Measurements from ENCODE around the gene MOB1B. TPM values are rescaled to one million over a fixed set of nuclear protein-coding genes. Genes with fewer than 3 reads are reported as not detected.

The MOB1B gene
- total and polyA plus RNA-seq, 10 of the 15 experiments (the other 5 are each of a cell fraction or from before 2014, with no cell fraction given) = 1.9 to 11.4 (median 6.1) TPM

DNA sequence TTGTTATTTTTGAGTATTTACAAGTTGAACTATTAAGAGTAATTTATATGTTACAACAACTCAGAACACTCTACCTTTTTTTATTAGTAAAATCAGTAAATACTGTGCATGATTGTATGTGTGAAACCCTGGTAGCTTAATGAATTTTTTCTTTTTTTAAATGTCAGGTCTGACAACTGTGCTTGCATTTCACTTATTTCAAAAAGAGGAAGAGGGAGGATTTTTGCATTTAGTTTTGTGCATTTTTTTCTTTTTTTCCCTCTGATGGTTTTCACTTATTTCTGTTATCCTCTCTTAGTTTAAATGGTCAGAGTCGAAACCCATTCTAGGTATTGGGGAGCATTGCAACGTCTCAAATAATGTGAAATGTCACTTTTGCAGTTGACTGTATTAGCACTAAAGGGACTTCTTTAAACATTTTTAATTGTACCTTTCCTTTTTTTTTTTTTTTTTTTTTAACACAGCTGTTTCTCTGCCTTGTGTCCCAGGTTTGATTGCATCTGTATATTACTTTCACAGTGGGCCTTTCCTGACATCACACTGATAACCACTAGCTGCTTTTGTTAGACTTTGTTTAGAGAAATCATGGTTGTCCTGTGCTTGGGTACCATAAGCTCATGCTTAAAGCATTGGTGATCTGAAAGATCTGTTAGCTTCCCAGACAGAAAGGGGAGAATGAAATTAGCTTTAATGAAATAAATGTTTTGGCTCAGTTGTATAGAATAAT lies 28.5 kb downstream of the MOB1B start:
- H3K36me3 ChIP-seq (ENCODE audit: control insufficient read depth in 2 of 2, insufficient read depth in 2 of 2, low read length in 1 of 2) = no peaks in the 10 kb centered on the region
- ATAC-seq (no peak), FAIRE-seq (no peak), DNase-seq (ENCODE audit: low read depth, low spot score) (no peak)
- TF ChIP-seq ZSCAN29 (IDR thresholded peaks at IDR 0.05) (no peak), NFIC (IDR thresholded peaks at IDR 0.05; ENCODE audit: low read depth, low read length) (0 out of 2 replicates have a peak, but pooled peaks have one; percentile 11), ZNF384 (IDR thresholded peaks at IDR 0.05; ENCODE audit: borderline replicate concordance, low read depth, low read length) (peak; percentile 72), IKZF2 (IDR thresholded peaks at IDR 0.05) (peak; percentile 11 to 19; a peak in 1 of 4 replicates), PML (IDR thresholded peaks at IDR 0.05; ENCODE audit: low read length) (peak; percentile 25; the same call in 1 of the 2 replicates), SPI1 (IDR thresholded peaks at IDR 0.05; ENCODE audit: borderline replicate concordance, insufficient read depth, low read depth, low read length) (peak; percentile 82)
- H3K27ac ChIP-seq (ENCODE audit: control insufficient read depth, insufficient read depth) = peak overlapping the region; percentile 11; the same call in 1 of the 2 replicates
- peaks cover 26% of the 10 kb centered on the region for H3K4me1 ChIP-seq (ENCODE audit: control insufficient read depth, insufficient read depth, low read length)
- H3K9me3 ChIP-seq (replicated peaks; ENCODE audit: control insufficient read depth, insufficient read depth, low read length) = peaks cover 3% of the 10 kb centered on the region; the same call in 2 of the 3 replicates
- RAD21 ChIA-PET (ENCODE audit: unreplicated experiment) = interaction anchor here (0.5 to 1.9 kb wide), 15 partner anchors 12 to 1231 kb away, joined by 3 to 8 read pairs (median 4); partner anchors contain the start of genes DCK, GRSF1 and MOB1B
- H3K79me2 ChIP-seq (ENCODE audit: control insufficient read depth, insufficient read depth, low read length) = peaks cover 5% of the 10 kb centered on the region
- intact Hi-C loops (cut with micrococcal nuclease; ENCODE audit: unreplicated experiment) = no loop called here
- no peak overlapping the region; the same call in 1 of the 2 replicates for H3K4me2 ChIP-seq (ENCODE audit: control insufficient read depth, insufficient read depth)
- WGBS (ENCODE audit: insufficient coverage, insufficient replicate concordance, low lambda C conversion rate, missing lambda C conversion rate) = 33% methylated on average over 2 of the region's 2 CpGs
- no TSS peak for BruUV-seq (replicated peaks)
- CTCF ChIA-PET = interaction anchor here (0.7 to 1.8 kb wide), 8 partner anchors 9 to 195 kb away, joined by 3 to 6 read pairs (median 4); partner anchors contain the start of gene DCK
- H4K20me1 ChIP-seq (ENCODE audit: control insufficient read depth, insufficient read depth) = no peaks in the 10 kb centered on the region
- H2AFZ ChIP-seq (ENCODE audit: control insufficient read depth, low read depth, low read length) = no peak overlapping the region
- SMC1A ChIA-PET (ENCODE audit: uncharacterized antibody, unreplicated experiment) = interaction anchor here (0.6 to 3.6 kb wide), 11 partner anchors 9 to 241 kb away, joined by 3 to 31 read pairs (median 3); no protein-coding TSS in a partner anchor
- H3K4me3 ChIP-seq = no peak overlapping the region
- POLR2A ChIA-PET = interaction anchor here (0.6 to 1.0 kb wide), 6 partner anchors 20 to 251 kb away, joined by 3 to 8 read pairs (median 4); no protein-coding TSS in a partner anchor
- no peaks in the 10 kb centered on the region for H3K27me3 ChIP-seq (replicated peaks in 1 of 2; ENCODE audit: control insufficient read depth in 2 of 2, insufficient read depth in 2 of 2, low read length in 1 of 2)
- in situ Hi-C loops (cut with MboI) = no loop called here
- H3K9ac ChIP-seq (ENCODE audit: control insufficient read depth, insufficient read depth, low read length) = no peak overlapping the region
